GM12878 (cell line): Measurements from ENCODE around the gene RASSF4. TPM values are rescaled to one million over a fixed set of nuclear protein-coding genes. Genes with fewer than 3 reads are reported as not detected.

Source experiments
- ATAC-seq: fragments of 200-7000 bp; cut with Tn5 transposase; 3 replicates; pipeline ENCODE4 v1.9.1; 2020; ENCODE audit warnings: mild to moderate bottlenecking, moderate library complexity
- BruUV-seq: library from RNA; stranded (reverse); fragments of 400-500 nt; replicated peaks from 2 replicates; lab custom pipeline; 2021; lab: Mats Ljungman, UMichigan
- CTCF ChIA-PET: fragments of 300-600 bp; sonication (Branson Sonifier 250); formaldehyde crosslinking; extraction: SDS; loops from one replicate; lab custom pipeline; 2021; ENCODE audit warnings: inconsistent platforms; lab: Yijun Ruan, JAX
- POLR2A ChIA-PET: fragments of 350-600 bp; formaldehyde crosslinking; extraction: SDS; loops from one replicate; lab custom pipeline; 2021; ENCODE audit warnings: inconsistent platforms; lab: Charles Lee
- RAD21 ChIA-PET: fragments of 300-600 bp; sonication (Branson Sonifier 250); formaldehyde crosslinking; loops from one replicate; lab custom pipeline; 2023; ENCODE audit warnings: antibody characterized with exemption; ENCODE audit not compliant: unreplicated experiment; lab: Charles Lee
- SMC1A ChIA-PET: fragments of 300-600 bp; sonication (Branson Sonifier 250); formaldehyde crosslinking; loops from one replicate; lab custom pipeline; 2023; ENCODE audit not compliant: unreplicated experiment, uncharacterized antibody; lab: Charles Lee
- DNase-seq: peaks from one replicate; pipeline ENCODE4 v3.0.0-alpha.2; 2011; ENCODE audit warnings: low read depth, low spot score
- FAIRE-seq: peaks from 3 replicates; lab custom pipeline; 2011; peaks lifted over from hg19 to GRCh38; lab: Jason Lieb, UNC
- H2AFZ ChIP-seq: 2 replicates; pipeline ENCODE4 v1.6.0; 2011; ENCODE audit warnings: low read depth, low read length, control low read depth; ENCODE audit not compliant: control insufficient read depth
- H3K27ac ChIP-seq: 2 replicates; pipeline ENCODE4 v1.5.1; 2011; ENCODE audit warnings: control low read depth; ENCODE audit not compliant: control insufficient read depth, insufficient read depth
- H3K27me3 ChIP-seq, 2 experiments: replicated peaks in 1 of 2; 2 replicates each; pipeline versions ENCODE4 v1.6.0 to v1.6.1; 2011; ENCODE audit warnings: low read length in 1 of 2; ENCODE audit not compliant: control insufficient read depth in 2 of 2, insufficient read depth in 2 of 2
- H3K36me3 ChIP-seq, 2 experiments: 2 replicates each; pipeline ENCODE4 v1.5.1; 2011; ENCODE audit warnings: low read length in 1 of 2; ENCODE audit not compliant: control insufficient read depth in 2 of 2, insufficient read depth in 2 of 2
- H3K4me1 ChIP-seq: 2 replicates; pipeline ENCODE4 v1.6.1; 2011; ENCODE audit warnings: mild to moderate bottlenecking, low read length, moderate library complexity, mixed read lengths; ENCODE audit not compliant: control insufficient read depth, insufficient read depth
- H3K4me2 ChIP-seq: 2 replicates; pipeline ENCODE4 v1.6.0; 2011; ENCODE audit warnings: control low read depth; ENCODE audit not compliant: control insufficient read depth, insufficient read depth
- H3K4me3 ChIP-seq: fragments of 200-600 bp; sonication (generic); 2 replicates; pipeline ENCODE4 v1.5.1; 2016
- H3K79me2 ChIP-seq: 2 replicates; pipeline ENCODE4 v1.6.0; 2011; ENCODE audit warnings: low read length; ENCODE audit not compliant: control insufficient read depth, insufficient read depth
- H3K9ac ChIP-seq: 2 replicates; pipeline ENCODE4 v1.8.0; 2011; ENCODE audit warnings: low read length, control low read depth, mixed read lengths; ENCODE audit not compliant: control insufficient read depth, insufficient read depth
- H3K9me3 ChIP-seq: replicated peaks from 3 replicates; pipeline ENCODE4 v1.5.1; 2011; ENCODE audit warnings: mild to moderate bottlenecking, low read length; ENCODE audit not compliant: control insufficient read depth, insufficient read depth
- H4K20me1 ChIP-seq: 2 replicates; pipeline ENCODE4 v1.6.0; 2011; ENCODE audit not compliant: control insufficient read depth, insufficient read depth
- CBFB ChIP-seq: IDR thresholded peaks from 2 replicates; pipeline ENCODE4 v1.6.1; 2016; ENCODE audit warnings: antibody characterized with exemption, low read depth
- MLLT1 ChIP-seq: fragments of 450-650 bp; IDR thresholded peaks from 2 replicates; pipeline ENCODE4 v1.6.1; 2016; ENCODE audit warnings: mild to moderate bottlenecking
- NR2C1 ChIP-seq: fragments of 450-650 bp; IDR thresholded peaks from 2 replicates; pipeline ENCODE4 v1.6.1; 2017; ENCODE audit warnings: antibody characterized with exemption, mild to moderate bottlenecking, moderate library complexity
- WGBS: methylation state at CpG from one replicate; pipeline ENCODE4 v1.1.6; 2016; ENCODE audit warnings: low lambda C conversion rate; ENCODE audit not compliant: insufficient replicate concordance, insufficient coverage; ENCODE audit errors: missing lambda C conversion rate; 5-methylcytosine and 5-hydroxymethylcytosine counted together
- in situ Hi-C: fragments of 300-500 bp; cut with MboI; formaldehyde crosslinking; loops from 9 replicates; pipeline ENCODE4 v1.14.3; 2018; ENCODE audit warnings: mixed read lengths
- intact Hi-C: fragments of 100-400 bp; cut with micrococcal nuclease; formaldehyde crosslinking; loops from one replicate; pipeline ENCODE4 v1.14.2; 2022; ENCODE audit not compliant: unreplicated experiment
- polyA plus RNA-seq, 11 experiments: library from polyadenylated mRNA; depleted of rRNA in 4 of 11; unstranded in 6 of 11; stranded (reverse) in 5 of 11; fragments of >200 nt; fragmentation: Nextera tagmentation in 4 of 11; fragmentation: Illumina TruSeq in 1 of 11; extraction: Ambion mirVana in 4 of 11; extraction: Trizol in 1 of 11; gene quantifications; 1 replicate in 1 of 11; 2 replicates in 10 of 11; pipeline versions ENCODE4 v1.2.1 to v1.2.3, GENCODE V29; 2011 to 2016; ENCODE audit warnings: inconsistent platforms in 2 of 11, missing spikeins in 2 of 11, low read depth in 1 of 11
- total RNA-seq, 4 experiments: library from RNA; depleted of rRNA in 3 of 4; stranded (reverse); fragments of >200 nt in 3 of 4; fragmentation: Illumina TruSeq in 1 of 4; extraction: Trizol in 1 of 4; gene quantifications; 2 replicates each; pipeline versions ENCODE4 v1.2.1 to v1.2.3, GENCODE V29; 2013 to 2021

RASSF4 gene
- total and polyA plus RNA-seq, 10 of the 15 experiments (the other 5 are each of a cell fraction or from before 2014, with no cell fraction given): 3.7 to 71.1 (median 16.8) TPM

- H3K27me3 ChIP-seq: no peaks in the 10 kb centered on the region
- no TSS peak for BruUV-seq
- no peak for FAIRE-seq
- intact Hi-C loops: no loop called here
- 79% methylated on average over 25 of the region's 25 CpGs for WGBS
- no peaks in the 10 kb centered on the region for H4K20me1 ChIP-seq
- POLR2A ChIA-PET: interaction anchor here (1.1 to 7.4 kb wide), 7 partner anchors 12 to 41 kb away, joined by 3 to 110 read pairs (median 7); no protein-coding TSS in a partner anchor
- H3K9me3 ChIP-seq: no peaks in the 10 kb centered on the region
- H3K9ac ChIP-seq: peak overlapping the region; percentile 41
- H3K36me3 ChIP-seq: no peaks in the 10 kb centered on the region; a peak in 2 of 4 replicates
- CTCF ChIA-PET: interaction anchor here (1.4 to 10.1 kb wide), 4 partner anchors 13 to 273 kb away, joined by 3 to 181 read pairs (median 6); no protein-coding TSS in a partner anchor
- peaks cover 69% of the 10 kb centered on the region for H3K4me1 ChIP-seq
- DNase-seq: no peak
- peak overlapping the region; percentile 61; the same call in 1 of the 2 replicates for H3K4me3 ChIP-seq
- ATAC-seq: no peak
- in situ Hi-C loops: loop anchor here (5.0 kb wide), 1 partner anchor 45 kb away; no protein-coding TSS in a partner anchor
- no peak overlapping the region for H2AFZ ChIP-seq
- TF ChIP-seq NR2C1 (0 out of 2 replicates have a peak, but pooled peaks have one; percentile 8), CBFB (no peak), MLLT1 (0 out of 2 replicates have a peak, but pooled peaks have one; percentile 42)
- H3K27ac ChIP-seq: peak overlapping the region; percentile 47
- SMC1A ChIA-PET: interaction anchor here (1.9 to 5.2 kb wide), 7 partner anchors 10 to 45 kb away, joined by 4 to 43 read pairs (median 25); partner anchors contain the start of gene ZNF22
- peak overlapping the region; percentile 57 for H3K4me2 ChIP-seq
- RAD21 ChIA-PET: interaction anchor here (4.4 to 7.7 kb wide), 2 partner anchors 12 to 44 kb away, joined by 62 to 124 read pairs; no protein-coding TSS in a partner anchor
- peaks cover 11% of the 10 kb centered on the region for H3K79me2 ChIP-seq
These were observed 17.9 kb downstream of the RASSF4 start for GRCh38 chr10:44977287-44978212.
